H1 (cell line): ENCODE data around the gene STXBP6. TPM values are rescaled to one million over a fixed set of nuclear protein-coding genes. Genes with fewer than 3 reads are reported as not detected.

ENCODE experiments used
- CTCF ChIA-PET: fragments of 300-600 bp; sonication (Branson Sonifier 250); formaldehyde crosslinking; loops from one replicate; lab custom pipeline; 2021; ENCODE audit not compliant: partially characterized antibody; lab: Charles Lee
- POLR2A ChIA-PET: fragments of 300-600 bp; sonication (Branson Sonifier 250); formaldehyde crosslinking; loops from one replicate; lab custom pipeline; 2021; ENCODE audit warnings: inconsistent platforms; ENCODE audit not compliant: partially characterized antibody; lab: Charles Lee
- DNase-seq, 2 experiments: peaks; one replicate each; pipeline versions ENCODE4 v3.0.0 to v3.0.0-alpha.2; 2010 to 2022; ENCODE audit warnings: low spot score in 2 of 2, low read depth in 1 of 2, mixed read lengths in 1 of 2
- FAIRE-seq: peaks from 2 replicates; lab custom pipeline; 2011; peaks lifted over from hg19 to GRCh38; lab: Jason Lieb, UNC
- H2AFZ ChIP-seq: 2 replicates; pipeline ENCODE4 v1.8.1; 2012; ENCODE audit warnings: low read length, inconsistent platforms
- H2AK5ac ChIP-seq: 2 replicates; pipeline ENCODE4 v1.6.1; 2013; ENCODE audit warnings: low read depth, low read length
- H2BK120ac ChIP-seq: replicated peaks from 2 replicates; pipeline ENCODE3; 2013; ENCODE audit warnings: low read depth, low read length, inconsistent platforms
- H2BK12ac ChIP-seq: 2 replicates; pipeline ENCODE4 v1.6.1; 2013; ENCODE audit warnings: low read depth, low read length
- H2BK15ac ChIP-seq: 2 replicates; pipeline ENCODE4 v1.6.1; 2013; ENCODE audit warnings: low read length
- H2BK20ac ChIP-seq: 2 replicates; pipeline ENCODE4 v1.6.1; 2013; ENCODE audit warnings: low read length
- H2BK5ac ChIP-seq: 2 replicates; pipeline ENCODE4 v1.6.1; 2013; ENCODE audit warnings: low read depth, low read length
- H3K14ac ChIP-seq: 2 replicates; pipeline ENCODE4 v1.6.1; 2013; ENCODE audit warnings: inconsistent platforms; ENCODE audit not compliant: insufficient read length
- H3K18ac ChIP-seq: 2 replicates; pipeline ENCODE4 v1.6.1; 2013; ENCODE audit warnings: low read length; ENCODE audit errors: extremely low read depth
- H3K23ac ChIP-seq: 2 replicates; pipeline ENCODE4 v1.6.1; 2013; ENCODE audit warnings: inconsistent platforms; ENCODE audit not compliant: insufficient read length
- H3K23me2 ChIP-seq: 2 replicates; pipeline ENCODE4 v1.6.1; 2013; ENCODE audit warnings: low read depth, low read length
- H3K27ac ChIP-seq: 2 replicates; pipeline ENCODE4 v1.6.1; 2011; ENCODE audit warnings: low read depth, low read length, inconsistent platforms
- H3K27me3 ChIP-seq, 4 experiments: replicated peaks in 1 of 4; 1 replicate in 1 of 4; 2 replicates in 3 of 4; pipeline versions ENCODE4 v1.6.1 to v1.8.1; 2011 to 2013; ENCODE audit warnings: low read length in 3 of 4, mild to moderate bottlenecking in 3 of 4, inconsistent platforms in 2 of 4, mixed read lengths in 2 of 4, moderate library complexity in 1 of 4; ENCODE audit not compliant: control insufficient read depth in 3 of 4, insufficient read depth in 3 of 4; ENCODE audit errors: extremely low read depth in 1 of 4
- H3K36me3 ChIP-seq, 4 experiments: 2 replicates each; pipeline versions ENCODE4 v1.6.1 to v1.8.1; 2011 to 2013; ENCODE audit warnings: mild to moderate bottlenecking in 4 of 4, low read length in 3 of 4, moderate library complexity in 2 of 4, control low read depth in 1 of 4, inconsistent platforms in 1 of 4; ENCODE audit not compliant: insufficient read depth in 4 of 4, control insufficient read depth in 2 of 4
- H3K4ac ChIP-seq: replicated peaks from 2 replicates; pipeline ENCODE3; 2013; ENCODE audit warnings: low read length, low read depth, mixed read lengths, inconsistent platforms; ENCODE audit not compliant: insufficient read length
- H3K4me1 ChIP-seq, 4 experiments: replicated peaks in 1 of 4; 1 replicate in 1 of 4; 2 replicates in 3 of 4; pipeline versions ENCODE4 v1.6.1 to v1.8.1; 2011 to 2013; ENCODE audit warnings: low read length in 3 of 4, inconsistent platforms in 2 of 4, mixed read lengths in 1 of 4; ENCODE audit not compliant: insufficient read depth in 4 of 4, control insufficient read depth in 3 of 4
- H3K4me2 ChIP-seq, 2 experiments: 2 replicates each; pipeline versions ENCODE4 v1.6.1 to v1.8.1; 2011 to 2013; ENCODE audit warnings: low read depth in 2 of 2, low read length in 2 of 2, control low read depth in 1 of 2, inconsistent platforms in 1 of 2, mild to moderate bottlenecking in 1 of 2; ENCODE audit not compliant: insufficient read depth in 1 of 2
- H3K4me3 ChIP-seq, 4 experiments: fragments of 200-600, 300-600 bp in 1 of 4; sonication (generic), shearing (Covaris generic), sonication (Bioruptor Twin) in 1 of 4; 2 replicates each; pipeline versions ENCODE4 v1.5.1 to v1.8.1; 2011 to 2016; ENCODE audit warnings: low read length in 4 of 4, low read depth in 3 of 4, control low read depth in 2 of 4, inconsistent platforms in 2 of 4, mild to moderate bottlenecking in 2 of 4, mixed read lengths in 1 of 4, moderate library complexity in 1 of 4; ENCODE audit not compliant: insufficient read depth in 2 of 4; ENCODE audit errors: extremely low read depth in 1 of 4
- H3K56ac ChIP-seq: replicated peaks from 2 replicates; pipeline ENCODE3; 2013; ENCODE audit warnings: low read depth, mild to moderate bottlenecking, mixed read lengths, low read length, inconsistent platforms; ENCODE audit not compliant: insufficient read length
- H3K79me1 ChIP-seq: 2 replicates; pipeline ENCODE4 v1.6.1; 2013; ENCODE audit warnings: low read depth, low read length, control low read depth
- H3K79me2 ChIP-seq, 2 experiments: 2 replicates each; pipeline versions ENCODE4 v1.6.1 to v1.8.1; 2012 to 2013; ENCODE audit warnings: low read length in 2 of 2, mild to moderate bottlenecking in 2 of 2, inconsistent platforms in 1 of 2; ENCODE audit not compliant: insufficient read depth in 2 of 2, control insufficient read depth in 1 of 2
- H3K9ac ChIP-seq, 4 experiments: replicated peaks in 1 of 4; 1 replicate in 1 of 4; 2 replicates in 3 of 4; pipeline versions ENCODE4 v1.6.1 to v1.8.1; 2011 to 2013; ENCODE audit warnings: low read depth in 3 of 4, low read length in 3 of 4, control low read depth in 2 of 4, mild to moderate bottlenecking in 2 of 4, moderate library complexity in 2 of 4, inconsistent platforms in 1 of 4; ENCODE audit errors: extremely low read depth in 1 of 4
- H3K9me3 ChIP-seq, 2 experiments: 2 replicates each; pipeline versions ENCODE4 v1.6.1 to v1.8.1; 2012 to 2013; ENCODE audit warnings: mild to moderate bottlenecking in 2 of 2, moderate library complexity in 2 of 2, control low read depth in 1 of 2, inconsistent platforms in 1 of 2, low read depth in 1 of 2, low read length in 1 of 2, mixed read lengths in 1 of 2; ENCODE audit not compliant: insufficient read depth in 2 of 2
- H4K20me1 ChIP-seq, 2 experiments: replicated peaks in 1 of 2; 2 replicates each; pipeline versions ENCODE3 to v1.8.1; 2011 to 2013; ENCODE audit warnings: inconsistent platforms in 2 of 2, low read length in 2 of 2, mild to moderate bottlenecking in 1 of 2; ENCODE audit not compliant: insufficient read depth in 2 of 2, control insufficient read depth in 1 of 2
- H4K5ac ChIP-seq: 2 replicates; pipeline ENCODE4 v1.6.1; 2013; ENCODE audit warnings: low read length, low read depth, mixed read lengths, inconsistent platforms; ENCODE audit not compliant: insufficient read length
- H4K8ac ChIP-seq: 2 replicates; pipeline ENCODE4 v1.8.0; 2013; ENCODE audit warnings: mild to moderate bottlenecking, moderate library complexity, low read length, inconsistent platforms; ENCODE audit not compliant: insufficient read depth; ENCODE audit errors: extremely low read depth
- H4K91ac ChIP-seq: replicated peaks from 2 replicates; pipeline ENCODE3; 2013; ENCODE audit warnings: low read length, mixed read lengths, inconsistent platforms; ENCODE audit not compliant: insufficient read length
- CREB1 ChIP-seq: IDR thresholded peaks from 2 replicates; pipeline ENCODE4 v1.6.1; 2012; ENCODE audit warnings: inconsistent platforms
- CTCF ChIP-seq, 3 experiments: IDR thresholded peaks; 1 replicate in 2 of 3; 2 replicates in 1 of 3; pipeline versions ENCODE4 v1.5.1 to v1.6.1; 2011; ENCODE audit warnings: low read length in 3 of 3, mild to moderate bottlenecking in 3 of 3, inconsistent platforms in 2 of 3, low read depth in 1 of 3, moderate library complexity in 1 of 3; ENCODE audit not compliant: insufficient read depth in 1 of 3; ENCODE audit errors: control extremely low read depth in 1 of 3
- KDM1A ChIP-seq: fragments of 200-600, 300-600 bp; sonication (generic); IDR thresholded peaks from 2 replicates; pipeline ENCODE4 v1.7.1; 2016; ENCODE audit warnings: mild to moderate bottlenecking, low read length, borderline replicate concordance
- RAD21 ChIP-seq, 2 experiments: IDR thresholded peaks in 1 of 2; conservative IDR thresholded peaks in 1 of 2; 2 replicates each; pipeline ENCODE4 v1.6.1; 2011; ENCODE audit warnings: low read depth in 2 of 2, low read length in 2 of 2, improper control_type of control experiment in 1 of 2, inconsistent platforms in 1 of 2, mild to moderate bottlenecking in 1 of 2, moderate library complexity in 1 of 2
- SIRT6 ChIP-seq: IDR thresholded peaks from one replicate; pipeline ENCODE4 v1.7.1; 2012; ENCODE audit warnings: low read length, inconsistent platforms
- polyA plus RNA-seq, 7 experiments: library from polyadenylated mRNA; depleted of rRNA in 3 of 7; stranded (reverse) in 5 of 7; unstranded in 2 of 7; fragments of >200 nt in 5 of 7; fragments of 200-250 nt in 2 of 7; gene quantifications; 1 replicate in 5 of 7; 2 replicates in 1 of 7; 4 replicates in 1 of 7; pipeline versions ENCODE4 v1.2.1 to v1.2.3, GENCODE V29; 2011 to 2013; ENCODE audit warnings: missing spikeins in 2 of 7, mixed read lengths in 2 of 7
- total RNA-seq: library from RNA; stranded (reverse); fragmentation: NEBNext Ultra II Directional; extraction: Animal tissue kit (Norgen Biotek cat#: 25700); gene quantifications from 2 replicates; pipeline ENCODE4 v1.2.1, GENCODE V29; 2021

The STXBP6 gene
- total and polyA plus RNA-seq, 2 of the 8 experiments (the other 6 are each of a cell fraction or from before 2014, with no cell fraction given), result 9.4 to 18.1 TPM

GRCh38 chr14:24993631-24994030 is 56.3 kb downstream of the STXBP6 start:
- Histone ChIP-seq H2BK15ac (no peak overlapping the region), H4K91ac (no peak overlapping the region), H4K8ac (no peak overlapping the region), H2BK12ac (no peak overlapping the region), H3K4me3 (no peak overlapping the region), H3K18ac (no peak overlapping the region), H3K4me1 (peaks cover 0 to 2% (median 0%) of the 10 kb centered on the region in 4 experiments; a peak in 1 of 7 replicates), H3K79me1 (peaks cover 3% of the 10 kb centered on the region; the same call in 1 of the 2 replicates), H4K20me1 (no peaks in the 10 kb centered on the region), H3K23ac (no peak overlapping the region), H3K9me3 (no peaks in the 10 kb centered on the region), H2BK5ac (no peak overlapping the region), H3K4ac (no peak overlapping the region), H2AK5ac (no peak overlapping the region), H3K27ac (no peak overlapping the region), H3K14ac (no peak overlapping the region), H3K23me2 (no peaks in the 10 kb centered on the region), H3K56ac (no peak overlapping the region), H3K9ac (no peak overlapping the region), H4K5ac (no peak overlapping the region), H3K27me3 (no peaks in the 10 kb centered on the region), H3K79me2 (0 out of 4 replicates have a peak, but pooled peaks cover 0 to 4% of the 10 kb centered on the region in 2 experiments), H3K36me3 (no peaks in the 10 kb centered on the region), H2BK20ac (no peak overlapping the region), H3K4me2 (no peak overlapping the region), H2AFZ (no peak overlapping the region), H2BK120ac (no peak overlapping the region)
- CTCF ChIA-PET, result interaction anchor here (2.0 to 2.3 kb wide), 2 partner anchors 187 to 283 kb away, joined by 5 read pairs; no protein-coding TSS in a partner anchor
- no peak for FAIRE-seq
- POLR2A ChIA-PET, result no interaction called here
- no peak for TF ChIP-seq CTCF (IDR thresholded peaks at IDR 0.05; ENCODE audit: control extremely low read depth in 1 of 3, insufficient read depth in 1 of 3, low read depth in 1 of 3, low read length in 3 of 3)
- TF ChIP-seq RAD21 (IDR thresholded peaks at IDR 0.05 in 1 of 2, conservative IDR thresholded peaks at IDR 0.05 in 1 of 2; ENCODE audit: low read depth in 2 of 2, low read length in 2 of 2), result no peak
- no peak for TF ChIP-seq KDM1A
- no peak for TF ChIP-seq CREB1
- TF ChIP-seq SIRT6, result no peak
- DNase-seq, result no peak
